HEK293T (cell line): Measurements from ENCODE around the gene ITPRID1.

Experiments used
- ARNT ChIP-seq: fragments of 450-650 bp; IDR thresholded peaks from 2 replicates; pipeline ENCODE4 v1.6.1; 2017; ENCODE audit warnings: mild to moderate bottlenecking
- BHLHE40 ChIP-seq: fragments of 450-650 bp; IDR thresholded peaks from 2 replicates; pipeline ENCODE4 v1.6.1; 2016; ENCODE audit warnings: mild to moderate bottlenecking, moderate library complexity, borderline replicate concordance
- CTBP1 ChIP-seq: fragments of 450-650 bp; IDR thresholded peaks from 2 replicates; pipeline ENCODE4 v1.6.1; 2016; ENCODE audit warnings: borderline replicate concordance
- ELF4 ChIP-seq: fragments of 450-650 bp; IDR thresholded peaks from 2 replicates; pipeline ENCODE4 v1.6.1; 2017; ENCODE audit warnings: antibody characterized with exemption
- FOXA1 ChIP-seq: fragments of 450-650 bp; IDR thresholded peaks from 2 replicates; pipeline ENCODE4 v1.6.1; 2016; ENCODE audit warnings: mild to moderate bottlenecking
- FOXK2 ChIP-seq: fragments of 450-650 bp; IDR thresholded peaks from 2 replicates; pipeline ENCODE4 v1.6.1; 2016; ENCODE audit warnings: mild to moderate bottlenecking
- FOXM1 ChIP-seq: fragments of 450-650 bp; IDR thresholded peaks from 2 replicates; pipeline ENCODE4 v1.6.1; 2017; ENCODE audit warnings: mild to moderate bottlenecking, borderline replicate concordance
- HDGF ChIP-seq: fragments of 450-650 bp; IDR thresholded peaks from 2 replicates; pipeline ENCODE4 v1.6.1; 2017; ENCODE audit warnings: antibody characterized with exemption, borderline replicate concordance
- L3MBTL2 ChIP-seq: fragments of 450-650 bp; conservative IDR thresholded peaks from 2 replicates; pipeline ENCODE4 v1.6.1; 2016; ENCODE audit warnings: mild to moderate bottlenecking
- NFRKB ChIP-seq: fragments of 450-650 bp; IDR thresholded peaks from 2 replicates; pipeline ENCODE4 v1.6.1; 2016; ENCODE audit warnings: mild to moderate bottlenecking, moderate library complexity
- SP1 ChIP-seq: fragments of 450-650 bp; IDR thresholded peaks from 2 replicates; pipeline ENCODE4 v1.6.1; 2017
- SUZ12 ChIP-seq: fragments of 450-650 bp; IDR thresholded peaks from 2 replicates; pipeline ENCODE4 v1.6.1; 2016; ENCODE audit warnings: mild to moderate bottlenecking
- TARDBP ChIP-seq: fragments of 450-650 bp; IDR thresholded peaks from 2 replicates; pipeline ENCODE4 v1.6.1; 2016
- ZNF384 ChIP-seq: fragments of 450-650 bp; IDR thresholded peaks from 2 replicates; pipeline ENCODE4 v1.6.1; 2016

- TF ChIP-seq FOXM1 = no peak
- no peak for TF ChIP-seq FOXA1
- no peak for TF ChIP-seq NFRKB
- no peak for TF ChIP-seq CTBP1
- no peak for TF ChIP-seq SUZ12
- TF ChIP-seq HDGF = no peak
- TF ChIP-seq L3MBTL2 = no peak
- no peak for TF ChIP-seq SP1
- no peak for TF ChIP-seq ZNF384
- TF ChIP-seq TARDBP = no peak
- no peak for TF ChIP-seq ELF4
- no peak for TF ChIP-seq BHLHE40
- no peak for TF ChIP-seq ARNT
- no peak for TF ChIP-seq FOXK2
These were observed 174.5 kb downstream of the ITPRID1 start for GRCh38 chr7:31688372-31688771.
